Stimulated activated CD4-positive, alpha-beta T cell treated with anti-CD3 and anti-CD28 coated beads, Interleukin-12 subunit alpha, Interleukin-12 subunit beta, amount 100 ng/mL, for 48 hours (primary cell): ENCODE data around the gene PDE10A.

Experiments used
- DNase-seq, 3 donors: peaks; one replicate each; pipeline ENCODE4 v3.0.0-alpha.2; 2020; ENCODE audit warnings: low read depth in 2 of 3, low spot score in 1 of 3

The PDE10A gene

DNA sequence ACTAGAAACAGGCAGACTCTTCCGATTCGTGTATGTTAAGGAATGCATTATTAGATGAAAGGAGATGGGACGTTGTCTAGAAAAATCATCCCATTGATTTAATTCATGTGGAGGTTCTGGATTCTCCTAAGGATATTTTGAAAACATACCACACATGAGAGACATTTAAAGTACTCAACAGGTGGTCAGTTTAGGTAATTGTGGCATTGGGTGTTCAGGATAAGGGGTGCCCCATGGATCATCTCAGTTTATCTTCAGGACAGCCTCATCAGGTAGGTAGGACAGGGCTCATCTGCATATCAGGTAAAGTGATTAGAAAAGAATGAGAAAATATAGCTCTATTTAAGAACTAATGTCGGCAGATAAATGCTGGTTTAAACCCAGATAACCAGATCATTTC is 15.9 kb upstream of the PDE10A start:
- DNase-seq = no peak

DNA sequence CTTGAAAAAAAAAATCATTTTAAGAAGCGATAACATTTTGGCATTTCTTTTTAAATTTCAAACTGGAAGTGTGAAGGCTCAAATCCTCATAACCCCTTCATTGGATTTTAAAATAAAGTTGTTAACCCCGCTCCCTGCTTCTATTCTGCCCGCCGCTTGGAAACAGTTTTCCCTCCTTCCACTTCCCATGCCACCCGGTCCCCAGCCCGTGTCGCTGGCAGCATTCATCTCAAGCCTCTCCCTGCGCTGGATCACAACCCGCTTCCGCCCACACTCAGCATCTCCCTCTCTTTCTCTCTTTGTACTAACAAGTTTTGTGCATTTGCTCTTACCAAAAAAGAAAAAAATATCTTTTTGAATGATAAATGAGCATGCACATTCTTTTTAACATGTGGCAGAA is 15.4 kb upstream of the PDE10A start:
- no peak for DNase-seq

DNA sequence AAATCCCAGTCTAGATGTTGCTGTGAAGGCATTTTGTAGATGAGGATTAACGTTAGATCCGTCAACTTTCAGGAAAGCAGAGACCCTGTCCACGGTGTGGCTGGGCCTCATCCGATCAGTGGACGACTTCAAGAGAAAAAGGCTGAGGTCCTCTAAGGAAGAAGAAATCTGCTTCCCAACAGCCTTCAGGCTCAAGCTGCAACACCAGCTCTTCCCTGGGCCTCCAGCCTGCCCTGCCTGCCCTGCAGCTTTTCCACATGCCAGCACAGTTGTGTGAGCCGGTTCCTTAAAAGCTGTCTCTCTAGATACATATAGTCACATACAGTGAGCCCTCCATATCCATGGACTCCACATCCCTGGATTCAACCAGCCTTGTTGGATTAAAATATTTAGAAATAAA is 14.1 kb upstream of the PDE10A start:
- DNase-seq = no peak

DNA sequence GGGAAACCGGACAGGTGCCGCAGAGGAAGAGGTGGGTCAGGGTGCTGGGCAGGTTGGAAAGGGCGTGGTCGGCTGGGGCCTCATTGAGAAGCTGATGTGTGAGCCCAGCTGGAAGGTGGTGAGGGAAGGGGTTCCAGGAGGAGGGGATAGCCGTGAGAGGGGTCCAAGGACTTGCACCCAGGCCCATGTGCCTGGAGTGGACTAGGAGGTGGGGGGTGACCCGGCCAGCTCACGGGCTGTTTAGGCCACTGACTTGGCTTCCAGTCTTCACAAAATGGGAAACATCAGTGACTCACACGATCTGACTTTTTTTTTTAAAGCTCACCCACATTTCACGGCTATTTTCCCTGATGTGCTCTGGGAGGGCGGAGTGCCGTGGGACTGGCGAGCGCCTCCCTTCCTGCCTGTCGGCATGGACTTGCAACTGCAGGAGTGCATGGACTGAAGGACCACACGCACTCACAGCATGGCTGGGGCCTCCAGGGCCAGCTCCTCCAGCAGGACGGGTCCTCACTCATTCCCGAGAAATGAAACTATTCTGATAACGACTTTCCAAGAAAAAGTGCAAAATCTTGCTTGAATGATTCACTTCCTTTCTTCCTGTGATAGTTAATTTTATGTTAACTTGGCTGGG is 13.5 kb upstream of the PDE10A start:
- DNase-seq = no peak

DNA sequence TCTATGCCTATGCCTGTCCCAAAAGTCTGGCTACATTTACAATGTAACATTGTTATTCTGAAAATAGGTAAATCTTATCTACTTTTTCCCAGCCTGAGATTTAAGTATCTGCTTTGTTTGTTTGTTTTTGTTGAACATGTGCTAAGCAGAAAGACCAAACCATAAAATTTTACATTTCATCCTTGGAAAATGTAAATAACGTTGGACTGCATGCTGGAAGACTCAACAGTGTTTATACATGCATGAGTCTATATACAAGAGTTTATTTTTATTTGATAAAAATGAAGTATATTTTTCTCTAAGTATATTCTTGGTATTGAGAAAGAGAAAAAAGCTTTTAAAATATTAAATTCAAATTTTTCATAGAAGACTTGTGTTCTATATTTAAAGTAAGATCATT is 12.1 kb upstream of the PDE10A start:
- DNase-seq = no peak

DNA sequence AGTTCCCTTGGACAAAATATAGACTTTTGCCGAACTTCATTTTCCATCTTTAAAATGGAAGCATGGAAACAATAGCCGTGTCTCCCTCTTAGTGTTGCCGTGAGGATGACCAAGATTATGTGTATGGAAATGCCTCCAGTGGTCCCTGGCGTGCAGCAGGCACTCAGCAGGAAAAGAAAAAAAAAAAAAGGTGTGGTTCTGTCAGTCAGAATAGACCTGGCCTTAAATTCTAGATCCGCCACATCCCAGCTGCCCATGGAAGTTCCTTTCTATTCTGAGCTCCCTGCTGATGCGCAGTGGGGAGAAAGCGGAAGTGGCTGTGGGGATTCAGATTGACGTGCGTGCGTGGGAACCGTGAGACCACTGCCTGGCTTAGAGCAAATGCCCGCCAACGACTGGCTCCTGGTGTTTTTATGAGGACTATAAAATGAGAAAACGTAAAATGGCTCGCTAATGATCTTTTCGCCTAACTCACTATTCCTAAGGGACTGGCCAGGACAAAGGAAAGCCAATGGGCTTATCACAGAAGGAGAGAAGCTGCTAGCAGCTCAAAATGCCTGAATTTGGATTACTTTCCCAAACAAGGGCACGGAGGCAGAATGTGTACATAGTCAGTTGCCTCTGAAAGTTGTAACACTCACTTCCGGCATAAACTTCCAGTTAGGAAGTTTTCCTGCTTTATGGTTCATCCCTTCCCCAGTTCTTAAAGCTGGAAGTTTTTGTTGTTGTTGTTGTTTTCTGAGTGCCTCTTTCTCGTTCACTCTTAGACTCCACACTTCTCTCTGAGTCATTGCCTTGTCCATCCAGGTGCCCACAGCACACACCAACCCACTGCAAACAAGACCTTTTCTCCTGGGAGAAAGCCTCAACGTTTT is 11.4 kb upstream of the PDE10A start:
- no peak for DNase-seq

DNA sequence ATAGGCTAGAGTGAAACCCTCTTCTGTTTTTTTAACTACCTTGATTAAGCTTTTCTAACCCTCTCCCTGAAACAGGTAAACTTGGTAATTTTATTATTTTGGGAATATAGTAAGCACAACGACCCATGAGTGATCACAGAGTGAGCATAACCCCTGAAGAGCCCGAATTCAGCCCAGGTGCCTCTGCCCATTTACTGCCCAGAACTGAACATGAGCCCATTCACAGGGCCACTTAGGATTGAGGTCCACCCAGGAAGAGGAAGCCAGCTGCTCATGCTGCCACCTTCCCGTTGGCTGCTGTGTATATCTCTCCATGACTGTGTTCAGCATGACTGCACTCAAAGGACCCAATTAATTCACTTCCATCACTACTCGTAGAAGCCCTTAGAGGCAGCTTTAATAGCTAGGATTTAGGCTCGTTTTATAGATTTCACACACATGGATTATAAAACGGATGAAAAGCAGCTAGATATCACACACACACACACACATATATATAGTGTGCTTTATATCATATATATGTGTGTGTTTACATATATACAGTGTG is 8.3 kb upstream of the PDE10A start:
- no peak for DNase-seq

DNA sequence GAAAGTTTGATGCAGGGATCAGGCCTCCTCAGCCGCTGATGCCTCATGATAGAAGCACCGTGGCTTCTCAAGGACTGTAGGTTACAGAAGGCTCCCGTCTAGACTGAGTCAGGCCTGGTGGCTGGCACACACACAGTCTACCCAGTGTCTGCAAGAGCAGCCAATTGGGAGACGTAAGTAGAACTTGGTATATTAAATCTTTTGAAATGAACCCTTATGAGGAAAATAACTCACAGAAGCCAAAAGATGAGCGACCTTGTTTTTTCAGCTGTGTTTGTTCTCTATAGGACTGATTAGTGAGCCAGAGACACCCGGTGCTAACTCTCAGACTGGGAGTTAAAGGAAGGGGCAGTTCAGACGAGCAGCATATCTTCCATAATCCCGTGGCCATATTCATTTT is 5.9 kb upstream of the PDE10A start:
- no peak for DNase-seq

DNA sequence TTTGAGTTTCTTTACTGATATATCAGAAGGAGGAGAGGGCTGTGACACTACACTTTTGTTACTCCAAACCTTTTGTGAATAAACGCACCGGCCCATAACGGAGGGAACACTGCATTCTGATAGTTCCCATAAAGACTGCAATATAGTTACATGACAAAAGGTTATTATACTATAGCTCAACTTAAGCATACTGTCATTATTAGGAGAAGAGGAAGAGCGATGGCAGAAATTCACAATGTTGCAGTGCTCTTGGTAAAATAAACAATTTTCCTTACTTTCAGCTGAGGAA is 2.3 kb upstream of the PDE10A start:
- no peak for DNase-seq

DNA sequence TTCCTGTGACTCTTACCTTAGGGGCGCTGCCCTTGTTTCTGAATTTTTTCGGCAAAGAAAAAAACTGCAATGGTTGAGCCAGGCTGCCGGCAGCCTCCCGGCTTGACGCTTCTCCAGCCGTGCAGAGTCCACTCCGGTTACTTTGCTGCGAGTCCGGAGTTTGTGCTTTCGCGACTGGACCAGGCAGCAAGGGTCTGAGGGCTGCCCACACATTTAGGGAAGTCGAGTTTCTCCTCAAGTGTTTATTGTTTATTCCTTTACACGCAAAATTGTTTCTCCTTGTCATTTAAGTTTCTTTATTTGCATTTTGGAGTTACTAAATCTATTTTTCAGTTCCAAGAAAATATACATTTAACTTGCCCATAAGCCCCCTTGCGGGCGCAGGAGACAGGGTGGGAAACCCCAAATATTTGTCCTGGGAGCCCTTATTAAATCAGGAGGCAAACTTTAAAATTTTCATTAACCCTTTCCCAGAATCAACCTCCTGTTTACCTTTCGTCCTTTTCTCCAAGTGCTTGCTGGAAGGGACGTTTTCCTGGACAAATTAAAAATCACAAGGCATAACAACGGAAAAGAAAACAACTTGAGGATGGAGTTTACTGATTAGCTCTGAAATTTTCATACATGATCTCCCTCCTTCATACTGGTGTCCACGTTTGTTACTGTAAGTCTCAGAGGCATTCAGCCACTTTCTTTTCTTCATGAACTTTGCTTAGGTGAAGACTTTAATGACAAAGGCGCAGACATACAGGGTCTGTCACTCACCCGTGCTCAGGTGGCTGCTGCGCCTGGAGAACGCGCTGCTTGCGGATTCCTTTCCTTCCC is 1.7 kb upstream of the PDE10A start:
- no peak for DNase-seq

DNA sequence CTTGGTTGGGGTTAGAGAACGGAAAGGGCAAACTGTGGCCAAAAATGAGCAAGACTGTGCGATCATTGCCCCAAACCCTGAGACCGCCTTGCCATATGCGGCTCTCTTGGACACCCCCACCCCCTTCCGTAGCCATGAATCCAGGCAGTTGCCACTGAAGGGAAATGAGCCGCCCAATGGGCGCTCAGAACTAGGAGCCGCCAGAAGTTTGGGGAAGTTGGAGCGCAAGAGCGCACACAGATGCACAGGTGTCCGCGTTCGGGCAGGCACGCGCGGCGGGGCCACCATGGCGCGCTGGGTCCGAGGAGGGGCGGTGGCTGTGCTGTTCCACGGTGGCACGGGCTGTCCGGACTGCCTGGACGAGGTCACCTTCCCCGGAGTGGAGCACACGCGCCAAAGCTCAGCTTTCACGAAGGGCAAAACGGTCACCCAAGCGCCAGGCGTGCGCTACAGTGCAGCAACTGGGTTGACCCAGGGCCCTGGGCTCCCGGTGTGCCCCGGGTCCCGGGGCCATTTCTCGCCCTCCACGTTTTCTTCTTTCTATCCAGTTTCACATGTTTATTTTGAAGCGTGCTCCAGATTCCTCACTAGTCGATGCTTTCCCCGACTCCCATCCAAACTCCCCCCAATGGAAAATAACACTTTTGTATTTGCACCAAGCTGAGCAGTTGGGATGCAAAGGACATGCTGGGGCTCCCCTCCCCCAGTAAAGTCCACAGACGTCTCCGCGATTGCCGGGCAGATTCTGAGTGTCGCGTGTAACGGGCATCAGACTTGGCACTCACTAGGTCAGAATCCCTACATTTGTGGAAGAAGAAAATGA is 906 bp upstream of the PDE10A start:
- no peak for DNase-seq

DNA sequence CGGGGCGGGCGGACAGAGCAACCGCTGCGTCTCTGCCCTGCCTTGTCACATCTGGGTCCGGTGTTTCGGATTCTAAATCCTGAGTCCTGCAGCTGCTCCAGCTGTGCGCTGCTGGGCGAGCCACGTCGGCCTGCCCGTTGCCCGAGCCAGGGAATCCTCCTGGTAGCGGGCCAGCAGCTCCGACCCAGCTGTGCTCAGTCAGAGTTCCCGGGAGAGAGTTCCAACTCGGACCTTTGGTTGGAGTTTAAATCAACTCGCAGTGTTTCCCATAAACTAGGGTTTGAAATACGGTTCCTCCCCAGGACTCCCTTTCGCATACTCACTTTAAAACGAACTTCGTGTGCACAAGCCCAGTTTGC is 315 bp upstream of the PDE10A start:
- no peak for DNase-seq

DNA sequence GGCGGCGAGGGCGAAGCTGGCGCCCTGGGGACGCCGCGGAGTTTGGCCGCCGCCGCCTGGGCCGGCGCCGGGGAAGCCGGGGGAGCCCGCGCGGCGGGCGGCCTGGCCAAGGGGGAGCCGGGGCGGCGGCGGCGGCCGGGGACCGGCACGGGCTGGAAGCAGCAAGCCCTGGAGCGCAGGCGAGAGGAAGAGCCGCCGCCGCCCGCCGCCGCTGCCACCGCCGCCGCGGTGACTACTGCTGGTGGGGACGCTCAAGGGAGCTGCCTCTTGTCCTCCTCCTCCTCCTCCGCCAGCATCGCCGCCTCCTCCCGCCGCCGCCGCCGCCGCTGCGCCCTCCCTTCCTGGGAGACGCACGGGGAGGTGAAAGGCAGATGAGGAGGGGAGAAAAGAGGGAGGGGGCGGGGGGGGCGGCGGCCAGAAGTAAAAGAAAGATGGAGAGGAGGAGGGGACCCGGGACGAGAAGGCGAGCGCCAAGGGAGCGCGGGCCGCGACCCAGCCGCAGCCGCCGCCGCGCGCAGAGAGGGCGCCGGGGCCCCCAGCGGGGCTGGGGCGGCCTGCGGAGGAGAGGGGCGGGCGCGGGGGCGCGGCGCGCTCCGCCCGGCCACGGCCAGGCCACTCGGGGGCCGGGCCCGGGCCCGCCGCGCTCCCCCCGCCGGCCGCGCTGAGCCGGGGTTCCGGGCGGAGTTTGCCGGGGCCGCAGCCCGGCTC is 846 bp downstream of the PDE10A start:
- DNase-seq = no peak

DNA sequence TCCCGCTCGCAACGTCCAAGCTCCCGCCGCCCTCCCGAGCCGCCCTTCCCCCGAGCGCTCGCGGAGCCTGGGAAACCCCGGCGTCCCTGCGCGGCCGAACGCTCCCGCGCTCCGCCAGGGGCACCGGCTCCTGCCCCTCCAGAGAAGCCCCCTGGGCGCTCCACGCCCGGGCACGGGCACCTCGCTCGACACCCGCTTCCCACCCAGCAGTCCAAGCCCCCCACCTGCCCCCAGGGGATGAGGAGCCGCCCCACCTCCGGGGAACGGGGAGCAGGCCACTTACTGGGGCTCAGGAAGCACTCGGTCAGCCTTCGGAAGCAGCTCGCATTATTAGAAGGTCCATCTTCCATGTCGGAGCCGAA is 1.4 kb downstream of the PDE10A start:
- DNase-seq = no peak

DNA sequence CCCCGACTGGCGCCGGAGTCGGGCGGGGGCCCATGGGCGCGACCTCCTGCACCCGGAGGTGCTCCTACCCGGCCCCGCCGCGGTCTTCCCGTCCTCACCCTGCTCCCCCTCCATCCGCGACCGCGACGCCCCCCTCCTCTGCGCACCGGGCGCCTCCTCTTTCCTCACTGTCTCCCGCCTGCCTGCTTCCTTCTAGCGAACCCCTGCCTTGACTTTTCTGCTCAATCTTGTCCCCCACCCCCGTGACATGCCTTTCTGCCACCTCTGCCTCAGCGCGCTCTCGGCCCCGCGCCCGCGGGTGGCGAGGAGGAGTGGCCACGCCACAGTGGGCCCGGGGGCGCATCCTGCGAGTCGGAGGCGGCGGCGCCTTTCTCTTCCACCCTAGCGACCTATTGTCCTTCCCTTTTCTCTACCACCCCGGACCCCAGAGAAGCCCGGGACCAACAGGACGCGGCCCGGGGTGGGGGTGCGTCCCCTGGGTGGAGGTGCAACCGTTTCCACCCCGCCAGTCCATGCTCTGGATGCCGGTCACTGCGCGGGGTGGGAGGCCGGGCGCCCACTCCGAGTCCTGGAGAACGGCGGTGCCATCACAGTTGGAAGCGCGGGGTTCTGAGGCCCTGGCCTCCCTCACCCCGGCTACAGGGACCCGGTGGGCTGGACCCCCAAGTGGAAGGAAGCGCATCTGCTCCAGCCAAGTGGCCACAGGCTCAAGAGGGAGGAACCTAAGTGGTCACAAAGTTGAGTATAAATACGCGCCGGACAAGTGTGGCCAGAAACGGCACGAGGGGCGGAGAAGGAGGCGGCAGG is 2.0 kb downstream of the PDE10A start:
- DNase-seq = no peak

DNA sequence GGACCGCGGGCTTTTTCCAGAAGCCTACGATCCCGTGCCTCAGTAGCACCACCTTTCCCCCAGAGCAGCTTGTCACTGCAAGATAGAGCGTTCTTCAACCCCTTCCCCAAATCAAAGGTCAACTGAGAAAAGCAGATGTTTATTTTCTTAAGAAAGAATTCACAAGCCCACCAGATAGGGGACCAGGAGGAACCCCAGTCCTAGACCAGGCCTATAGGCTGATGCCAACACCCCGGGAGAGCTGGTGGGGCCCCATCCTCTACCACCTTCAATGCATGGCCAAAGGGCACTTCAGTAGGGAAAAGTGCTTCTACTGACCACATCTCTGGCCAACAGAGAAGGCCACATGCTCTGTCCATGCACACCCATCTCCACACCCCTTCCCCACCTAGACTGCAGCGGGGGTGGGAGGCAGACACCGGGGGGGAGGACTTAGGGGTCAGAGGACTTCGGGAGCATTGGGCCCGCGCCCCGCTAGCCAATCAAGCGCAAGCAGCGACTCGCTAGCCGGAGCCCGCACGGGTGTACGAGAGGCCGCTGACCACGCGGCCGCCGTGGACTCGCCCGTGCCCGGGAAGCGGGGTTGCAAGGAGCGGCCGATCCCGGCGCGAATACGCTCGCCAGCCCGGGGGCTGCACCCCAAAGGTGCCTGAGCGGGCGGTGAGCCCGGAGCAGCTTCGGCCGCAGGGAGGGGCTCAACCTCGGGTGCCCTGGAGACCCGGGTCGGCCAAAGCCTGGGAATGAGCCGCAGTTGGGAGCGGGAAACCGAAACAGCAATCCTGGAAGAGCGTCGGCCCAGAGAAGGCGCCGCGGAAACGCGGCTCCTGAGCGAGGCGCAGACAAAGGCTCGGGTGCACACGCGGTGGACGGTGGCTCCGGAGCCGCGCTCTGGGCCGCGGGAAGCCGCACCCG is 2.8 kb downstream of the PDE10A start:
- DNase-seq = no peak

DNA sequence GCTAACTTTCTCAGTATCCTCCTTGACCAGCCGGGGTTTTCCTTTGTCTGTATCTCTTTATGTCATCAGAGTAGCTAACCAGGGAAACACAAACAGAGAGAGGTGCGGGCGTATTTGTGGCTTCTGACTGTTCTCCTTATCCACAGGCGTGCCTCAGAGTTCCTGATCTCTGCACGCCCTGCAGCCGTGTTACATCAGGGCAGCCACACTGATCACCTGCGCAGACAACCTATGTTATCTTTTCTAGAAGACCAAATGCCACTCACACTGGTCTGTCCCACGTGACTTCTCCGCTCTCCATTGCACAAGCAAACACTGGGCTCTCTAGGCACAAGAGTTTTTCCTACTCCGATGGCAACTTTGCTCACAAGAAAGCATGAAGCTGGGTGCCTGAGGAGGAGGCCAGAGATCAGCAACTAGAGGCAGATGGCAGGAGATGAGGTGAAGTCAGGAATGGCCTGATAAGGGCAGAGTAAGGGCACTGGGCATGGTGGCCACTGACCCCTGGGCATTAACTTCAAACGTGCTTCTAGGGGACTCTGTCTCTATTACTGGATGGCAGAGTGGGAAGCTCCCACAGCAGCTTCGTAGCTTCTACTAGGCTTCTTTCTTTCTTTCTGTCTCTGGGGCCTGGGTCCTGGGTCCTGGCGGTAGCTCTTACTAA is 4.5 kb downstream of the PDE10A start:
- DNase-seq = no peak

DNA sequence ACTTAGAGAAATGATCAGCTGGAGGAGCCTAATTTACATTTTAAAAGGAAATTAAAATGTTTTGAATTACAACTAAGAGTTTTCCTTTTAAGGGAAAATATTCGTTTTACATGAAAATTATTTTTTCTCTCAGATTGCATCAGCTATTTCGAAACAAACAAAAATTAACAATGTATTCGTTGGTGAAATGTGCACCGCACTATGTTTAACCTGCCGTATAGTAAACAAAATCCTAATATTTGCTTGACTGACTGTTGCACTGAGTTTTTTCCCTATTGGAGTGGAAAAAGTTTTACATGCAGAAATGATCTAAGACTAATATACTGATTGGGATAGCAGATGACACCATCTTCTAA is 5.7 kb downstream of the PDE10A start:
- no peak for DNase-seq
